Posterior vena cava (tissue), 2 donors: ENCODE measurements around the gene SERPINB10. TPM values are rescaled to one million over a fixed set of nuclear protein-coding genes. Genes with fewer than 3 reads are reported as not detected.
"Not testable (repeated sequence)": the region's sequence is repeated elsewhere in the genome, so short reads cannot be mapped to it uniquely, and the experiment has no call there.

Source experiments
- DNase-seq: peaks from one replicate; pipeline ENCODE4 v3.0.0-alpha.2; 2020; ENCODE audit warnings: low spot score
- intact Hi-C, 2 donors: fragments of 100-400 bp; cut with DNase I; formaldehyde crosslinking; loops; one replicate each; pipeline versions ENCODE4 v1.14.1 to v1.14.2; 2022 to 2023
- total RNA-seq, 2 donors: library from RNA; stranded (reverse); fragmentation: NEBNext Ultra II Directional; extraction: Animal tissue kit (Norgen Biotek cat#: 25700); gene quantifications; one replicate each; pipeline ENCODE4 v1.2.1, GENCODE V29; 2021
- donor health status: DM: yes; HTN: yes; CAD: no.
- donor health status: DM: yes; HTN: yes; CAD: no.

SERPINB10 gene
- total RNA-seq, 2 donors from 2014 or later: not detected

DNA sequence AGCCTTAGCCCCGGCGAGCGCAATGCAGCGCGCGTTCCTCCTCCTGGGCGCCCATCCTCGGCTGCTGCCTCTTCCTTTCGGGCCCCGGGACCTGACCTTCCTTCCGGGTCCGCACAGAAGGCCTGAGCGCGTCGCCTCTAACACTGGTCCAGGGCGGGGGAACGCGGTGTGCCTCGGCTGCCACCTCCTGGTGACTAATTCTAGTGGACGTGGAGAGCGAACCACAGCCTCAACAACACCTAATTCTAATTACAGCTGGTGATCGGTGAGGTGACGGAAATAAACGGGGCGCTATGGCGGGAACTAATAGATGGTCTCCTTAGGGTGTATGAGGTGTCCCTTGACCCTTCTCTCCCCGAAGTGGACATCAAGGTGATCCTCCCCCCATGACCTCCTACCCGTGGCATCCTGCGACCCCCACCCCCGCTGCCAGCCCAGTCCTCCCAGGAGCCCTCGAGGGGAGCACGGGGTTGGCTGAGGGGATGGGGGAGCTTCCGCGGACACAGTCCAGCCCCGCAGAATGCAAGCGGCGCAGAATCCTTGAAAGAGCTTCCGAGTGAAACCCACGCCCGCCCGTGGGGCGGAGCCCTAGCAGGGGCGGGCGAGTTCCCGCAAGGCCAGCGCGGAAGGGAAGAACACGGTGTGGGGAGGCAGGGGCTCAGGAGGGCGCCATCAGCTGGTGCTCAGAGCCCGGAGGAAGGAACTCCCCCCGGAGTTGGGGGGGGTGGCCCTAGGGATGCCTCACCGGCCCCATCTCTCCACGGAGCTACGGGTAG, 28.6 kb downstream of the SERPINB10 start:
- DNase-seq: peak; percentile 95
- intact Hi-C loops: no loop called here

DNA sequence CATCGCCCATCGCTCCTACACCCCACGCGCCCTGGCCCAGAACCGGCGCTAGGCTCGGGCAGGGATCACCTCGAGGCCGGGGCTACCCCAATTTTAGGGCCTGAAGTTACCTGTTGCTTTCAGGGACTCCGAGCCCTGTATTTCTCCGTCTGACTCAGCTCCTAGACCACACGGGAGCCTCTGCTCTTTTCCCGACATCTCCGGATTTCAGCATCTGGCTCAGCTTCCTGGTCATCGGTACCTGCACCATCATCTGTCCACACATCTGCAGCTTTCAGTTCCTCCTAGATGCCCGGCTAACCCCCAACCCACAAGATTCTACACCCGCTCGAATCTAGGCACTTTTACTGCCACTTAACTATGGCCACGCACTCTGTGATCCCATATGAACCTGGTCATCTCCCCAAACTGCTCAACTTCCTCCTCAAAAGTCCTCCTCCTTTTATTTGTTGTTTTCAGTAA, 29.2 kb downstream of the SERPINB10 start:
- intact Hi-C loops: no loop called here

DNA sequence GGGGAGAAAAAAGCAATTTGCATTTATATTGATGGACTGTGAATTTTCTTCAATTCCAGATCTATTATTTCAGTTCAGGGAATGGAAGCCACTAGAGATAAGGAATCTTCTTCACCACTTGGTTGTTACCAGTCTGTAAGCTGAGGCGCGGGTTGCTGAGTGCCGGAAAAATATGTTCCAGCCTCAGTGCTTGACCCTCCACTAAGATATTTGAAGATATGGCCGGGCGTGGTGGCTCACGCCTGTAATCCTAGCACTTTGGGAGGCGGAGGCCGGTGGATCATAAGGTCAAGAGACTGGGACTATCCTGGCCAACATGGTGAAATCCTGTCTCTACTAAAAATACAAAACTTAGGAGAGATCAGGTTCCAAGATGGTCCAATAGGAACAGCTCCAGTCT, 32.2 kb downstream of the SERPINB10 start:
- intact Hi-C loops: no loop called here
- DNase-seq: no peak

More for the DNA sequence above, 29.2 kb downstream of the SERPINB10 start:
- no peak for DNase-seq

DNA sequence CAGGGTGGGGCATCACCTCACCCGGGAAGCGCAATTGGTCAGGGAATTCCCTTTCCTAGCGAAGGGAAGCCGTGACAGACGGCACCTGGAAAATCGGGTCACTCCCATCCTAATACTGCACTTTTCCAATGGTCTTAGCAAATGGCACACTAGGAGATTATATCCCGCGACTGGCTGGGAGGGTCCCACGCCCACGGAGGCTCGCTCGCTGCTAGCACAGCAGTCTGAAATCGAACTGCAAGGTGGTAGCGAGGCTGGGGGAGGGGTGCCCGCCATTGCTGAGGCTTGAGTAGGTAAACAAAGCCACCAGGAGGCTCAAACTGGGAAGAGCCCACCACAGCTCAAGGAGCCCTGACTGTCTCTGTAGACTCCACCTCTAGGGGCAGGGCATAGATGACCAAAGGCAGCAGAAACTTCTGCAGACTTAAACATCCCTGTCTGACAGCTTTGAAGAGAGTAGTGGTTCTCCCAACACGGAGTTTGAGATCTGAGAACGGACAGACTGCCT, 32.8 kb downstream of the SERPINB10 start:
- DNase-seq, intact Hi-C loops: not testable (repeated sequence)

DNA sequence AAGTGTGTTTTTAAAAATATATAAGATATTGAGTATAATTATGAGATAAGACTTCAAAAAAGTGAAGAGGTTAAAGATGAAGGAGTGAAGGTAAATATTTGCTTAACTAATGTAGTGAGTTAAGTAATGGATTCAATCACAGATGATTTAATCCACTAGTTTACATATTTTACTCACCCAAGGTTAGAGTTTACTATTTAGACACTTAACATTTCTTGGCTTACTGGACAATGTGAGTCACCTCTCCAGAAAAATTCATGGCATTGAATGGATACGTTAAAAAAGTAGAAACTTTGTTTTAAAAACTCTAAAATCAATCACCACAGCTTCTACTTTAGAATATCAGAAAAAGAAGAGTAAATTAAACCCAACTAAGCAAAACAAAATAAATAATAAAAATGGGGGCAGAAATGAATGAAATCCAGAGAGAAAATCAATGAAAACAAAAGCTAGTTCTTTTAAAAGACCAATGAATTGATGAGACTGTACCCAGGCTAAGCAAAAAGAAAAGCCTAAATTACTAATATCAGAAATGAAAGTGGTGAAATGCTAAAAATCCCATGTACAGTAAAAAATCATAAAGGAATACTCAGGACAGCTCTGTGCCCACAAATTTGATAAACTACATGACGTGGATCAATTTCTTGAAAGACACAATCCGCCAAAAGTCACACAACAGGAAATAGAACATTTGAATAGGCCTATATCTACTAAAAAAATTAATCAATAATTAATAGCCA, 39.5 kb downstream of the SERPINB10 start:
- DNase-seq: no peak
- intact Hi-C loops: no loop called here

DNA sequence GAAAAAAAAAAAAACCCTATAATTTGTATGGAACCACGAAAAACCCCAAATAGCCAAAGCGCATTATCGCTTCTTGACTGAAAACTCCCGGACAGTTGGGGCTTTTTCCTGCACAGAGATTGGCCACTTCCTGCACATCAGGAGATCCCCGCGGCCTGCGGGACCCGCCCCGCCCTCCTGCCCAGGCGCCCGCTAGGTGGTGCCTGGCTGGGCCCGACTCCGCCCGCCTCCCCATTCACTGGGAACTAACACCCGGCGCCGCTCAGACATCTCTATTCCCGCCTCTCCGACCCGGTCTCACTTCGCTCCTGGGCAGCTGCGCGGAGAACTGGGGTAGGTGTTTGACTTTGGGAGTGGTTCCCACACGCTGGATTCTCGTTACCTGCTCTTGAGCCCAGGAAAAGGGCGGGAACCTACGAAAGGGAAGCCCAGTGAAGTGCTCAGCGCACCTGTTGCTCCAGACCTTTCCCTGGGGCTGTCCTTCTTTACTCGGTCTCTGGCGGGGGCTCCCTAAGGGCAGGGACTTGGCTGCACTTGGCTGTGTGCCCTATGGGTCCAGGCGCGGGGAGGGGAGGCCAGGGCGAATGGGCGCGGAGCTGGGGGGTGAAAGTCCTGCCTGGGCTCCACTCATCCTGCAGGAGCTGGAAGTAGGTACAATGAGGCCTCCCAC, 41.4 kb downstream of the SERPINB10 start, which contains the start of gene HMSD:
Gene HMSD (plus strand): TSS at position 234 of the 670 bp plus-strand sequence. CDS start 4,155 bp downstream, outside the sequence.
- peak; percentile 82 for DNase-seq
- intact Hi-C loops: no loop called here

DNA sequence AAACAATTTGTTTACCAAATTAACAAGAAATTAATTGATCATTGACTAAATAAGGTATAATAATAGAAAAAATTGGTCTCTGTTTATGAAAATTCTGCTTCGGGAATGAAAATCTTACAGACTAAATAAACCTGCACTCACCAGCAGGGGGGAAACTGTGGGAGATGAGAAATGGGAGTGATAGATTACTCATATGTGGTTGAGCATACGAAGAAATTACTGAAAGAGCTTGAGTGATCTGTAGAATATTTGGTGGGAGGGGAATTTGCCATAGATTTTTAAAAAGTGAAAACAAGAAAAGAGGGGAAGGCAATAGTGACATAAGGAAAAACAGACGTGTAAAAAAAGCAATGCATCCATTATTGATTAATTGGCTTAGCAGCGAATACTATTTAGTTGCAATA, 43.5 kb downstream of the SERPINB10 start:
- intact Hi-C loops: no loop called here
- no peak for DNase-seq

DNA sequence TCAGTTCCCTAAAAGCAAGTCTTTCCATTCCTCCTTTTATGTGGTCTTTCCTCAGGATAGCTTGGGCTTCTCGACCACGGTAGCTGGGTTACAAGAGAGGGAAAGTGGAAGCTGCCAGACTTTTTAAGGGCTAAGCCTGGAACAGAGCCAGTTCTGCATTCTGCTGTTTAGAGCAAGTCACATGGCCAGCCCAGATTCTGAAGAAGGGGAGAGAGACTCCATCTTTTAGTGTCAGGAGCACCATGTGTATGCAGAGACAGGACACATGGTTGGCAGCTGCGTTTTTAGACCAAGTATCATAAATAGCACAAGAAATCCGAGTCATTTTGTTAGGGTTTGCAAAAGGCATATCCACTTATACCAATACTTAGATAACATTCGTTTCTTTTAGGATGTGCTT, 46.1 kb downstream of the SERPINB10 start:
- no peak for DNase-seq
- intact Hi-C loops: no loop called here

DNA sequence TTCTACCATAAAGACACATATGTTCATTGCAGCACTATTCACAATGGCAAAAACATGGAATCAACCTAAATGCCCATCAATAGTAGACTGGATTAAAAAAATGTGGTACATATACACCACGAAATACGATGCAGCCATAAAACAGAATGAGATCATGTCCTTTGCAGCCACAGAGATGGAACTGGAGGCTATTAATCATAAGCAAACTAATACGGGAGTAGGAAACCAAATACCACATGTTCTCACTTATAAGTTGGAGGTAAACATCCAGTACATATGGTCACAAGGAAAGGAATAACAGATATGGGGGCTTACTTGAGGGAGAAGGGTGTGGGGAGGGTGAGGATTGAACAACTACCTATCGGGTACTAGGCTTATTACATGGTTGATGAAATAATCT, 49.0 kb downstream of the SERPINB10 start:
- DNase-seq: no peak
- intact Hi-C loops: no loop called here

DNA sequence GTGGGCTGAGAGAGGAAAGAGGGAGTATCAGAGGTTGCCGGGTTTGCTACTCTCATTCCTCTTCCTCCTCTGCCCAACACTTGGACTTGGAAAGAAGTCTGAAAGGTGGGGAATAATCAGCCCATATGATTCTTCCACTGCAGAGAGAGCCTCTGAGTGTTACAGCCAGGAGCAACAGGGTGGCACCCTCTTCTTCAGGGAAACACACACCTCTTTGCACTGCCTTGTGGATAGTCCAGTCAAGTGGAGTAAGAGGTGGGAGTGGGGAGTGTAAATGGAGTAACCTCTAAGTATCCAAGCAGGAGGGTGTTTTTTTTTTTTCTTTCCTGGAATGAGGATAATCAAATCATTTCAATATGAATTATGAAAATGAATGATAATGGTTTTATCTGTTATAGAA, 53.1 kb downstream of the SERPINB10 start:
- no peak for DNase-seq
- intact Hi-C loops: no loop called here

DNA sequence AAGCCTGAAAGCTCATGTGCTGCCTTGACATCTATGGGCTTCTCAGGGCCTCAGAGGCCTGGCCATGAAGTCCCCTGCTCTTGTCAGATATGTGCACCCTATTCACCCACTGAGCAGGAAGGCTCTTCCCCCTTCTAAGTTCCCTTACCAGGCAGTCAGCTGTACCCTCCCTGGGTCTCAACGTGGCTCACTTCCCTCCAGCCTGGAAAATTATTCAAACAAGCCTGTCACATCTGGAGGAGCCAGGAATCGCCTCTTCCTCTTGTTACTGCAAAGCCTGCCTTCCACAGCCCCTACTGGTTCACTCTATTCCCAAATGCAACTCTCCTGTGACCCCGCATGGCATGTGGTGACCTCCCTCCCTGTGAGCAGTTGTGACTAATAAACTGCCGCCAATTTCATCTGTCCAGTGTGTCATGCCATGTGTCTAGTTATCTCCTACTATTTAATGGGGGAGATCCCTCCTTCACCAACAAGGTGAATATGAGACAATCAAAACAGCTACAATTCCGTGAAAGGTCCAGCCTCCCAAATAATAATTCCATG, 53.8 kb downstream of the SERPINB10 start:
- no peak for DNase-seq
- intact Hi-C loops: no loop called here

DNA sequence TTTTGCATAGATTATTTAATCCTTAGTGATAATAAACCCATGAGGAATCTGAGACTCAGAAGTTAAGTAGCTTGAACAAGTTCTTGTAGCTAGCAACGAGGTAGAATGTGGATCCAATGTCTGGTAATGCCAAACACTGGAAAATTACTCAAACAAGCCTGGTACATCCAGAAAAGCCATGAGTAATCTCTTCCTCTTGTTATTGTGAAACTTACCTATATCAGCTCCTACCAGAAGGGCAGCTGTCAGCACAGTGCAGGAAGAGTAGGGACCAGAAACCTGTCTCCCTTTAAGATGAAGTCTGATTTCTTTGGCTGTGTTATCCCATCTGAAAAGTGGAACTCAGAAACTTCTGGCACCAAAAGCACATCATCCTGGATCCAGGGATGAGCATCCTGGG, 54.4 kb downstream of the SERPINB10 start:
- DNase-seq: no peak
- intact Hi-C loops: no loop called here

DNA sequence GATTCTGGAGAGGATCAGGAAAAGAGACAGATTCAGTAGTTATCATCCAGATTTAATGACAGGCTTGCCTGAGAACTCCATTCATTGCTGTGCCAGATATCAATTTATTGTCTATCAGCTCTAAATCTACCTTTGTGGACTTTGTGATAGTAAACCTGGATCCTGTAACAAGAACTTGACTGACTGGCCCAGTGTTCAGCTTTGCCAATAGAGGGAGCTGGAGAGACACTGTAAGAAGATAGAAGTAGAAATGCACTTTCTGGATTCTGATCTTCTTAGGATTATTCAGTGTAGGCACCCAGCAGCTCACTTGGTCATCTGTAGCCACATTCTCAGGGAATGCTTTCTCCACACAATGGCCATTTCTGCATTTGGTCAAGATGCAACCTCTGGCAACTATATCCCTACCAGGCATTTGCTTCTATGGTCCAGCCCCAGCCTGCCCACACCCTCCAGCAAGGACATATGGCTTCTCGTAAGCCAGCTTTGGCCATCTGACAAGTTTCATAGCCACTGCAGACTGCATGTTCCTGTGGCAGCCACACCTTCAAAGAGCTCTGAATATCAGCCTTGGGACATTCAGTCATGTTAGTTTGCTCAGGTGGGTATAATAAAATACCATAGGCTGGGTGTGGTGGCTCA, 56.0 kb downstream of the SERPINB10 start:
- no peak for DNase-seq
- intact Hi-C loops: no loop called here

DNA sequence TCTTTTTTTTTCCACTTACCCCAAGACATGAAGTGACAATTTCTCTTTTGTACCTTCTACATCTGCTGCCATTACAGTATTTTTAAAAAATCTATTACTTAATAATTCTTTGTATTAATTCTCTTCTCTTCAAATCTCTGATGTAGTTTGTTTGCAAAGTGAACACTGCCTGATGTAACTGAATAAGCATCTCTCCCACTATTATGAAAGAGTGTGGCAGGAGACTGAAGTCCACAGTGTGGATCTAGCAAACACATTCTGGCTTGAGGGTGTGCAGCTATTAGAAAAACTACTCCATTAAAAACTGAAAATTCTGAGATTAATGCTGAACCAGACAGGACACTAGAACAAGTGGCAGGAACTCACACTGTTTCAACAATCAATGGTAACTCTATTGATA, 57.1 kb downstream of the SERPINB10 start:
- no peak for DNase-seq
- intact Hi-C loops: no loop called here

DNA sequence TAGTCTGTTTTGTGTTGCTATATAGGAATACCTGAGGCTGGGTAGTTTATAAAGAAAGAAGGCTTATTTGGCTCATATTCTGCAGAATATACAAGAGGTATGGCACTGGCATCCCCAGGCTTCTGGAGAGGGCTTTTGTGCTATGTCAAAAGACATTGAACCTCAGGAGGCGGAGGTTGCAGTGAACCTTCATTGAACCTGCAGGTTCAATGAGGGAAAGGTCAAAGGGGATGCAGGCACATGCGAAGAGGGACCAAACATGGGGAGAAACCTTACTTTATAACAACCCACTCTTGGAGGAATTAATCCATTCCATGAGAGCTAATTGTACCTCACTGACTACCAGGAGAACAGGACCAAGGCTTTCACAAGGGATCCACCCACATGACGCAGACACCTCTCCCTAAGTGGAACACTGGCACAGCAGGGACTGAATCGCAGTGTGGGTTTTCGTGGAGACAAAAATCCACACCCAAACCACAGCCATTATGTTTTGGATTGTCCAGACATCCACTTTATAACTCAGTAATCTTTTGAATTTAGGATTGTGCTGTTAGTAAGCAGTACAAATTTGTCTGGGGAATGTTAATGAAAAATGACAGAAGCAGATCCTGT, 58.1 kb downstream of the SERPINB10 start:
- intact Hi-C loops: no loop called here
- no peak for DNase-seq

DNA sequence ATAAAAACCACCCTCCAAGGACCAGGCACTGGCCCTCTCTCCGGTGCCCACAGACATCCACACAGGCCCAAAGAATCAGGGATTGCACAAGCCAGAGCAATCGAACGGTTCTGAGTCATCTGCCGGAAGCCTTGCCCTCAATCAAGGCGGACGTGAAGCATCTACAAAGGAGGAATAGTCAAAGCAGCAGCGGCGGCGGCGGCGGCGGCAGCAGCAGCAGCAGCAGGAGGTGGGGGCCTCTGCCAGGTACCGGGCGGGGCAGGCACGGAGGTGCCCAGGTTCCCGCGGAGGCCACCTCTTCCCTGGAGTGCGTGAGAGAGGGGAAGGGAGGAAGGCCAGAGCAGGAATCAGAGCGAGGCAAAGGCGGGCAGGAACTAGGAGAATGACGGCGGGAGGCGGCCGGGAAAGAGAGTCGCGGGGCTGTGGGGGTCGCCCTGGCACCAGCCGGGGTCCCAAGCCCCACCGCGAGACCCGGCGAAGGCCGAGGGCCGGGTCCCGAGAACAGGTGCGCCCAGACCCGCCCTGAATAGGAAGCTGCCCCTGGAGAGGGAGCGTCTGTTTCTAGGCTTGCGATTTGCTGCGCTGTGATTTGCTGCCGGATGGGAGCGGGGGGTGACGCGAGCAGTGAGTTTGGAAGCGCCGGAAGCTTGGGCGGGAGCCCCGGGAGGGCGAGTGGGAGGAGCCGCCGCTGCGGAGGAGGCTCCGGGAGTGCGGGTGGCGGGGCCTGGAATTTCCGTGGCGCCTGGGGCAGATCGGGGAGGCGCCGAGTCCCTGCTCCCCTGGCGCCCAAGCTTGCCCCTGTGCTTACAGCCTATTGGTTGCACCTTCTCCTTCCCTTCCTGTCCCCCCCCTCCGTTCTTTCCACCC, 62.4 kb downstream of the SERPINB10 start, which contains the start of gene SERPINB8:
Gene SERPINB8 (plus strand): TSS at position 140 of the 867 bp plus-strand sequence. CDS start 8,228 bp downstream, outside the sequence.
- DNase-seq: peak; percentile 98
- intact Hi-C loops: no loop called here

DNA sequence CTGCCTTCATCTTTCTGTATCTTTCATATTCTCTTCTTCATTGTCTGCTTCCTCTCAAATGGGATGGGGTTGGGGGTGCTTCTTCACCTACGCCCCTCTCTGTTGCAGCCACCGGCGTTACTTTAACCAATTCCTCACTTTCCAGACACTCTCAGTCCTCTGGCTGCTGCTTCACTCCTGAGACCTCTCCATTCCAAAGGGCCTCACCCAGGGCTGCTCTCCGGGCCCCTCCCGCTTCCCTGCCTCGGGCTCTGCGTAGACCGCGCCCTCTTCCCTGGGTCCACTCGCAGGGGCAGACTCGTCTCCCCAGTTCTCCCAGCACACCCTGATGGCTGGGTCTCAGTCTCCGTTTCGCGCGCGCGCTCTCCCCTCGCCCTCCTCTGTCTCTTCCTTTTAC, 63.0 kb downstream of the SERPINB10 start:
- intact Hi-C loops: no loop called here

More for the DNA sequence above, 63.0 kb downstream of the SERPINB10 start:
- DNase-seq: no peak
